Activated CD8-positive, alpha-beta memory T cell treated with anti-CD3 and anti-CD28 coated beads for 36 hours (primary cell): Measurements from ENCODE around the gene PRSS38. TPM values are rescaled to one million over a fixed set of nuclear protein-coding genes. Genes with fewer than 3 reads are reported as not detected.

ENCODE experiments used
- CTCF ChIA-PET: fragments of 350-600 bp; sonication (Branson Sonifier 250); formaldehyde crosslinking; loops from one replicate; lab custom pipeline; 2021; ENCODE audit warnings: antibody characterized with exemption; lab: Charles Lee
- POLR2A ChIA-PET: fragments of 350-600 bp; sonication (Branson Sonifier 250); formaldehyde crosslinking; loops from one replicate; lab custom pipeline; 2021; ENCODE audit warnings: antibody characterized with exemption; lab: Charles Lee
- total RNA-seq, 2 experiments: library from RNA; stranded (reverse); gene quantifications; one replicate each; pipeline ENCODE4 v1.2.3, GENCODE V29; 2021

Gene PRSS38
- total RNA-seq, 2 experiments from 2014 or later: not detected

DNA sequence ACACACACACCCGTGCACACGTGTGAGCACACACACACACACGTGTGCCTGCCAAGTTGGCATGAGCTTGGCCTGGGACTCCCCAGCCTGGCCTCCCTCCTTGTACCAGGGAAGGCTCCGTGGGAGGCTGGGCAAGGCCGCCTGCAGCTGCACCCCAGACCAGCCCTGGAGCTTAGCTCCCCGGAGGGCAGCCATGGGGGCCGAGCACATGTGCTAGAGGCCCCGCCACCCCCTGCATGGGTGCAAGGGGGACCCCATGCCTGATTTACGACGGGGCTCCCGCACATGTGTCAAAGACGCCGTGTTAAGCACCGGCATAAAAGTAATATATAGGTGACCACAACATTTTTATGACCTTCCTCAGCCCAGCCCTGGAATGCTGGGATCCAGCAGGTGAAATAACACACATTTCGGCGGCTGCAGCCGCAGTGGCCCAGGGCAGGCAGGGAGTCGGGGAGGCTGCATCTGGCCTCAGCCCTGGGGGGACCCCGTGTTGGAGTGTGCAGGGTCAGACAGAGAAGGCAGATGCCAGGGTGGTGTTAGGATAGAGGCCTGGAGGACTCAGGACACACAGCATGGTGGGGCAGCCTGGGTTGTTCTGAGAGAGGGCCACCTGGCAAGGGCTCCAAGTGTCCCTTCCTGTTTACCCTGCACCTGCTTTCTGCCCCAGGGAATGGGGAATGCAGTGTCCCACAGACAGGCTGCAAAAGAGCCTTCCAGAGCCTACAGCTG is 75.9 kb downstream of the PRSS38 start:
- ChIA-PET POLR2A (no interaction called here), CTCF (no interaction called here)

DNA sequence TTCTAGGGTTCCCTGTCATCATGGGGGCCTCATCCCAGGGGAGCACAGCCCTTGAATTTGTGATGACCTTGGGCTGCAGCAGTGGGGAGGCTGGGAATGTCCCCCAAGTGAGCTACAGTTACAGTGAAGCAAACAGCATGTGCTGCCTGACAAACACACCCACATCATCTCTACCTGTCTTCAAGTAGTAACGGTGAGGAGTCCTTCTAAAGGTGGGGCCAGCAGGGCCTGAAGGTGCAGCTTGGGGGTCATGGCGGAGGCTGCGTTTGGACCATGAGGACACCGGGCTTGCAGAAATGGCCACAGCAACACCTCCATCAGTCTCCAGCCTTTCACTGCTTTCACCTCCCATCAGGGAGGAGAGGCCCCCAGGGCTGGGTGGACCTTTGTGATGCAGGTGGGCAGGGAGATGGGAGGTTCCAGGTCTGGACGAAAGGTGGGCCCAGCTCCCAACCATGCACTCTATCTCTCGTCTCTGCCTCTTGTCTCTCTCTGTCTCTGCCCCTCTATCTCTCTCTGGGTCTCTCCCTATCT is 76.5 kb downstream of the PRSS38 start:
- POLR2A ChIA-PET: no interaction called here
- CTCF ChIA-PET: interaction anchor here (0.8 kb wide), 1 partner anchor 130 kb away, joined by 3 read pairs; no protein-coding TSS in a partner anchor

DNA sequence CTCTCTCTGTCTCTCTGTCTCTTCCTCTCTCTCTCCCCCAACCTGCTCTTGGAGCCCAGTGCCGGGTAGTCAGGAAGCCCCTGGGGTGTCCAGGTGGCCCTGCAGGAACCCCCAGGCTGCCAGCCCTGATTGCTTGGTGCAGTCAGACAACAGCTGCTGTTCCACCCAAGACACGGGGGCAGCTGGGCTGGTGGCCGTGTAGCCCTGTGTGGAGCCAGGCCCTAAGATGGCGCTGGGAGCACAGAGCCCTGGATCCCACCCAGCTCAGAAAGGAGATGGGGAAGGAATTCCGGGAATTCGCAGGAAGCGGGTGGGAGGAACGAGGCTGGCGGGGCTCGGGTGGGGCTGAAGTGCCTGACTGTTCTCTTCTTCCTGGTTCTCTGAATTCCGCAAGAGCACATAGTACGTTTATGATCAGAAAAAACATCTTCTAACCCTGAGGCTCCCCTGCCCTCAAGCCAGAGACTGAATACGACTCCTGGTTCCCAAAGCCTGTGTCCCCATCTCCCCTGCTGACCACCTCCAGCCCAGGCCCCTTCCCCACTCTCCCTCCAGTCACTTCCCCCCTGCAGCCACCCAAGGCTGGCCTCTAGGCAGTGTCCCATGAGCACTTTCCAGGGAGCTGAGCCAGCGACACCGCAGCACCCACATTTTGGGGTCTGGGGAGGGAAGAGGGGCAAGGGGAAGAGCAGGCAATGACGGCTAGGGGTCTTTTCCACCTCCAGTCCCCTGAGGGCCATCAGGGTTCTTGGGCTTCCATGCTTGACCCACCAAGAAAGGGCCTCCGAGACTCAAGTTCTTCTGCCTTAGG is 77.2 kb downstream of the PRSS38 start:
- ChIA-PET POLR2A (no interaction called here), CTCF (interaction anchor here (0.8 kb wide), 1 partner anchor 131 kb away, joined by 3 read pairs; no protein-coding TSS in a partner anchor)

DNA sequence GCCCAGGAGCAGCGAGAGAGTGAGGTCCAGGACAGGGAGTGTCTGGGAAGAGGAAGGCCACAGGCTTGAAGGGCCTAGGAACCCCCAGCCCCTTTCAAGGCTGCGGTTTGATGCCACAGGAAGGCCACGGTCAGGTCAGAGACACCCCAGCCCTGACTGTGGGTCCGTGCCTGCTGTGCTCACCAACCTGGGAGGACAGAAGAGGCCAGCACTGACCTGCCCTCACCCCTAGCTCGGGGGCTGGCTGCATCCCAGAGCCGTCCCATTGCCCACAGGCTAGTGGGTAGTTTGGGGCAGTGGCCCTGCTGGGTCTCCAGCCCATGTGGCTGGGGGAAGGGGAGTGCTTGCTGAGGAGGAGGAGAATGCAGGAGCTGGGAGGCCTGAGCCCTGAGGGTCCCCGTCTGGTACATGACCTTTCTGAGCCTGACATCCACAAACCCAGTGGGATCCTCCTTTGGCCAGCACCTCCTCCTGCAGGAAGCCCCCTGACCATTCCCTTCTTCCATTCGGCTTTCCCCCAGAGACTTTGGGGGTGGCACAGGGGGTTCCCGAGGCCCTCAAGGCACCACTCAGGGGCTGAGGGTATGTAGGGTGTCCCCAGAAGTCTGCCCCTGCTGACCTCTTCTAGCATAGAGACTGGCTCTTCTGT is 77.9 kb downstream of the PRSS38 start:
- ChIA-PET POLR2A (no interaction called here), CTCF (no interaction called here)

DNA sequence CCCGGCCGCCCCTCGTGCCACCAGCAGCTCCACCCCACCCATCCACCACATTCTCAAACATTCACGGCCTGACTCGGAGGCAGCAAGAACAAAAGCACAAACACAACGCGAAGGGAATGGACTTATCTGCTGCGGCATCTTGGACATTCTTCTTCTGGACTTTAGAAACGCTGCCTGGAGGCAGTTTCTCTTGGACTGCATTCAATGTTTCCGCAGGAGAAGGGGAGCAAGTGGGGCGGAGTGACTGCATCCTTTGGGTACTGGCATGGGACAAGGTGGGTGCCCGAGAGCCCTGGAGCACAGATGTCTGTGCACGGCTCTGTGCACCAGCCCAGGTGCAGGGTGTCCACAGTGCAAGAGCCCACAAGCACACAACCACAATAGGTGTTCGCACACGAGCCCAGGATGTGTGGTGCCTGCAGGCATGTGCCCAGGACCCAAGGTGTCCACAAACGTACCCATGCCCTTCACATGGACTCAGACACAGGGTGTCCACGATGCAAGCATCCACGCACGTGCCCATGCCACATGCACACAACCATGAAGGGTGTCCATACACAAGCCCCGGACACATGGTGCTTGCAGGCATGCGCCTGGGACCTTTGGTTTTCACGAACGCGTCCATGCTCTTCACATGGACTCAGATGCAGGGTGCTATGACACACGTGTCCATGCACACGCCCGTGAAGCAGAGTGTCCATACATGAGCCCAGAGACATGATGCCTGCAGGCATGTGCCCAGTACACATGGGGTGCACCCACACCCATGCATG is 78.7 kb downstream of the PRSS38 start:
- CTCF ChIA-PET: no interaction called here
- POLR2A ChIA-PET: no interaction called here

DNA sequence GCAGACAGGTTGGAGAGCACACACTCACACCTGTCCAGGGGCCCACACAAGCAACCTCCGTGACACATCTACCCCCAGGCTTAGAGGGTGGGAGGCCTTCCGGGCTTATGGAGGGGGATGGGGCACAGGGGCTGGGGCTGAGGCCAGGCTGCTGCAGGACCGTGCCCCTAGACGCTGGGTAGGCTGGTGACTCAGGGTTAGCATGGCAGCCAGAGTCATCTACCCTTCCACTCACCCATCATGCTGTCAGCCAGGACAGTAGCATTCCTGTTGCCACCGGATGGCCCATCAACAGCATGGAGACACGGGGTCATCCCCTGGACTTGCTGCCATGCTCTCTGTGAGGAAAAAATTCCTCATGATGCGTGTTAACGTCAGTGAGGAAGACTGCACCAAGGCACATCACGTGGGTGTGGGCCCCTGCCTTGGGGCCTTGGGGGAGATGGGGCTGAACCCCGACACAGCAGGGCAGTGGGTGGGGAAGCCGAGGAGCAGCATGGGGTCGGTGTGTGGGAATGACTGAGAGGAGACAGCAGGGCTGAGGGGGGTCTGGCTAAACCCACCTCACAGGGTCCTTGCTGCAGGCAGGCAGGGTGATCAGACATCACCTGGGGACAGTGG is 79.5 kb downstream of the PRSS38 start:
- POLR2A ChIA-PET: no interaction called here
- CTCF ChIA-PET: no interaction called here

Other genes starting within 250 kb of the PRSS38 start
- gene JMJD4, start 80.4 kb upstream of the PRSS38 start, total RNA-seq: 10 to 100 TPM; 28.4 to 32.3 TPM
- 10 to 100 TPM; 25.5 to 27.6 TPM for gene SNAP47, start 80.2 kb upstream of the PRSS38 start, total RNA-seq
- gene WNT9A, start 132.3 kb downstream of the PRSS38 start, total RNA-seq: not detected
- not detected for gene WNT3A, start 191.3 kb downstream of the PRSS38 start, total RNA-seq